Neural crest cell (in vitro differentiated cells): Measurements from ENCODE around the gene RSPH6A. TPM values are rescaled to one million over a fixed set of nuclear protein-coding genes. Genes with fewer than 3 reads are reported as not detected.
A peak's percentile ranks its signal among the peaks of the same experiment; 100 is the strongest.

Experiments used
- DNase-seq: peaks from one replicate; pipeline ENCODE4 v3.0.0; 2021; ENCODE audit warnings: low read depth, mixed read lengths, low spot score
- H3K27ac Mint-ChIP-seq: one replicate; pipeline ENCODE4 v1.8.0; 2021; ENCODE audit warnings: mild to moderate bottlenecking, mixed read lengths; ENCODE audit not compliant: unreplicated experiment
- H3K27me3 Mint-ChIP-seq: 2 replicates; pipeline ENCODE4 v1.8.0; 2021; ENCODE audit warnings: low read depth, mild to moderate bottlenecking, mixed read lengths
- H3K36me3 Mint-ChIP-seq: 2 replicates; pipeline ENCODE4 v1.8.0; 2021; ENCODE audit warnings: low read depth, mild to moderate bottlenecking, mixed read lengths
- H3K4me1 Mint-ChIP-seq: 2 replicates; pipeline ENCODE4 v1.8.0; 2021; ENCODE audit warnings: mixed read lengths
- H3K4me3 Mint-ChIP-seq: one replicate; pipeline ENCODE4 v1.8.0; 2021; ENCODE audit warnings: mild to moderate bottlenecking, mixed read lengths
- H3K9me3 Mint-ChIP-seq: 2 replicates; pipeline ENCODE4 v1.8.0; 2021; ENCODE audit warnings: mixed read lengths
- total RNA-seq: library from RNA; stranded (reverse); gene quantifications from 2 replicates; pipeline ENCODE4 v1.2.1, GENCODE V29; 2021
- TF ChIP-seq, protein P1 (sequence below): fragments of 200-600 bp; sonication (generic); conservative IDR thresholded peaks from 2 replicates; pipeline ENCODE4 v1.5.0; 2021; ENCODE audit warnings: antibody characterized with exemption, mild to moderate bottlenecking

RSPH6A gene
- total RNA-seq, 1 donor from 2014 or later, result 0.44 TPM

- DNase-seq, result no peak
- Mint-ChIP-seq H3K4me3 (peak overlapping the region; percentile 38), H3K27ac (no peak overlapping the region), H3K27me3 (no peaks in the 10 kb centered on the region), H3K36me3 (peaks cover 15% of the 10 kb centered on the region), H3K9me3 (no peaks in the 10 kb centered on the region), H3K4me1 (no peaks in the 10 kb centered on the region)
- TF ChIP-seq, protein P1, sequence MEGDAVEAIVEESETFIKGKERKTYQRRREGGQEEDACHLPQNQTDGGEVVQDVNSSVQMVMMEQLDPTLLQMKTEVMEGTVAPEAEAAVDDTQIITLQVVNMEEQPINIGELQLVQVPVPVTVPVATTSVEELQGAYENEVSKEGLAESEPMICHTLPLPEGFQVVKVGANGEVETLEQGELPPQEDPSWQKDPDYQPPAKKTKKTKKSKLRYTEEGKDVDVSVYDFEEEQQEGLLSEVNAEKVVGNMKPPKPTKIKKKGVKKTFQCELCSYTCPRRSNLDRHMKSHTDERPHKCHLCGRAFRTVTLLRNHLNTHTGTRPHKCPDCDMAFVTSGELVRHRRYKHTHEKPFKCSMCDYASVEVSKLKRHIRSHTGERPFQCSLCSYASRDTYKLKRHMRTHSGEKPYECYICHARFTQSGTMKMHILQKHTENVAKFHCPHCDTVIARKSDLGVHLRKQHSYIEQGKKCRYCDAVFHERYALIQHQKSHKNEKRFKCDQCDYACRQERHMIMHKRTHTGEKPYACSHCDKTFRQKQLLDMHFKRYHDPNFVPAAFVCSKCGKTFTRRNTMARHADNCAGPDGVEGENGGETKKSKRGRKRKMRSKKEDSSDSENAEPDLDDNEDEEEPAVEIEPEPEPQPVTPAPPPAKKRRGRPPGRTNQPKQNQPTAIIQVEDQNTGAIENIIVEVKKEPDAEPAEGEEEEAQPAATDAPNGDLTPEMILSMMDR, result no peak
These were observed 37.1 kb upstream of the RSPH6A start for GRCh38 chr19:45852145-45852750.

DNA sequence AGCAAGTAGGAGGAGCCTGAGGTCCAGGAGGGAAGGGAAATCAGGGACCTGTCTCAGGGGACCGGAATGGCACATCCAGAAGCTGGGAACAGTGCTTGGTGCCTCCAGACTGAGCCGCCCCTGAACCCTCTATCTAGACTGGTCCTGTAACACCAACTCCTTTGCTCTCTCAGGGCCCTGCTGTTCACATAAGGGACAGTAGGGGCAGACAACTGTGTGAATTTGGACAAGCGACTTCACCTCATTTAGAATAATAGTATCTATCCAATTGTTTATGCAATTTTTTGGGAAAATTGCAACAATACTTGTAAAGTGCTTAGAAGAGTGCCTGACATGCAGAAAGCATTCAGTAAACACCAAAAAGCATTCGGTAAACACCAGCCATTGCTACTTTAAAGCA, 33.8 kb upstream of the RSPH6A start:
- Mint-ChIP-seq H3K9me3 (no peaks in the 10 kb centered on the region), H3K36me3 (peaks cover 24% of the 10 kb centered on the region), H3K27me3 (no peaks in the 10 kb centered on the region), H3K4me3 (no peak overlapping the region), H3K27ac (no peak overlapping the region), H3K4me1 (no peaks in the 10 kb centered on the region)
- no peak for DNase-seq
- TF ChIP-seq, protein P1, result peak; percentile 48

GRCh38 chr19:45847663-45848062, 32.6 kb upstream of the RSPH6A start:
- Mint-ChIP-seq H3K27me3 (no peaks in the 10 kb centered on the region), H3K36me3 (peaks cover 28% of the 10 kb centered on the region), H3K27ac (no peak overlapping the region), H3K4me3 (no peak overlapping the region), H3K9me3 (no peaks in the 10 kb centered on the region), H3K4me1 (no peaks in the 10 kb centered on the region)
- TF ChIP-seq, protein P1, result no peak
- no peak for DNase-seq

DNA sequence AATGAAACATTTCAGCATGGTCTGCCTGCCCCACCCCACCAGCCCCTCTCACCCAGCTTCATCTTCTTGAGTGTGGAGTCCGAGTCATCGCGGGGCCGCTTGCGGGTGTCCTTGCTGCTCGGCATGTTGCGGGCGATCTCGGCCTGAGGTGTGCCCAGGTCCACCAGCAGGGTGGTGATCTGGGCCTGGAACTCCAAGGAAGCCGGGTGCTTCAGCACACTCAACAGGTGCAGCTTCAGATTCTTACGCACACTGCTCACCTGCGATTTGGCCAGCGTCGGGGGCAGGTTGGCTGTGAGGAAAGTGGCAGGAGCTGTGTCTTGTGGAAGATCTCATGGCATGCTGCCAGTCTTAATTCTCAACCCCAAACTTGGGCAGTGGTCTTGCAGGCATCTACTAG, 27.1 kb upstream of the RSPH6A start:
- TF ChIP-seq, protein P1, result no peak
- Mint-ChIP-seq H3K9me3 (no peaks in the 10 kb centered on the region), H3K36me3 (peaks cover 44% of the 10 kb centered on the region), H3K4me3 (no peak overlapping the region), H3K4me1 (no peaks in the 10 kb centered on the region), H3K27ac (no peak overlapping the region), H3K27me3 (no peaks in the 10 kb centered on the region)
- no peak for DNase-seq

GRCh38 chr19:45834970-45835369, 19.9 kb upstream of the RSPH6A start:
- peaks cover 39% of the 10 kb centered on the region for H3K36me3 Mint-ChIP-seq

More at GRCh38 chr19:45834970-45835369, 19.9 kb upstream of the RSPH6A start:
- DNase-seq, result no peak
- H3K4me1 Mint-ChIP-seq, result no peaks in the 10 kb centered on the region
- no peak overlapping the region for H3K27ac Mint-ChIP-seq
- TF ChIP-seq, protein P1, result no peak
- no peak overlapping the region for H3K4me3 Mint-ChIP-seq
- H3K27me3 Mint-ChIP-seq, result no peaks in the 10 kb centered on the region
- no peaks in the 10 kb centered on the region for H3K9me3 Mint-ChIP-seq
